Stomach (tissue), 19 donors: ENCODE measurements around the gene HNF4A. TPM values are rescaled to one million over a fixed set of nuclear protein-coding genes. Genes with fewer than 3 reads are reported as not detected.

Source experiments
- DNase-seq, 2 donors: peaks; one replicate each; pipeline versions ENCODE4 v3.0.0 to v3.0.0-alpha.2; 2013 to 2019
- H3K27ac ChIP-seq, 5 donors: fragments of 200-600 bp in 4 of 5; sonication (generic) in 4 of 5; one replicate each; pipeline ENCODE4 v1.5.1; 2013 to 2019; ENCODE audit warnings: mild to moderate bottlenecking in 1 of 5, moderate library complexity in 1 of 5
- H3K27me3 ChIP-seq, 3 donors: fragments of 200-600 bp; sonication (generic); one replicate each; pipeline ENCODE4 v1.5.1; 2017 to 2019; ENCODE audit warnings: mixed run types in 1 of 3
- H3K36me3 ChIP-seq, 4 donors: fragments of 200-600 bp; sonication (generic); 1 replicate in 3 of 4; 2 replicates in 1 of 4; pipeline ENCODE4 v1.5.1; 2016 to 2019
- H3K4me1 ChIP-seq, 4 donors: fragments of 200-600 bp; sonication (generic); one replicate each; pipeline ENCODE4 v1.5.1; 2016 to 2019
- H3K4me3 ChIP-seq, 4 donors: fragments of 200-600 bp; sonication (generic) in 3 of 4; one replicate each; pipeline ENCODE4 v1.5.1; 2016 to 2019; ENCODE audit warnings: mild to moderate bottlenecking in 1 of 4
- H3K9me3 ChIP-seq, 4 donors: fragments of 200-600 bp; sonication (generic); one replicate each; pipeline ENCODE4 v1.5.1; 2016 to 2019
- EP300 ChIP-seq: sonication (generic); formaldehyde crosslinking; IDR thresholded peaks from one replicate; pipeline ENCODE4 v1.6.1; 2017; ENCODE audit warnings: antibody characterized with exemption
- POLR2A ChIP-seq, 4 donors: fragments of 450-650 bp; IDR thresholded peaks; one replicate each; pipeline ENCODE4 v1.6.1; 2016; ENCODE audit warnings: antibody characterized with exemption in 4 of 4, control low read depth in 2 of 4, mild to moderate bottlenecking in 1 of 4, moderate library complexity in 1 of 4
- POLR2AphosphoS5 ChIP-seq, 3 donors: sonication (generic); formaldehyde crosslinking; IDR thresholded peaks; one replicate each; pipeline ENCODE4 v1.6.1; 2016; ENCODE audit warnings: antibody characterized with exemption in 3 of 3
- WGBS, 5 donors: extraction: QIAGEN DNeasy Blood & Tissue Kit in 3 of 5; methylation state at CpG; one replicate each; pipeline versions ENCODE4 v1.1.5 to v1.1.7; 2013 to 2018; 5-methylcytosine and 5-hydroxymethylcytosine counted together
- intact Hi-C: fragments of 100-400 bp; cut with DNase I; formaldehyde crosslinking; loops from one replicate; pipeline ENCODE4 v1.15.1; 2023; ENCODE audit warnings: low total_unique reads
- long read RNA-seq, 10 donors: transcript quantifications; one replicate each; lab custom pipeline, GENCODE V29; 2026
- polyA plus RNA-seq, 3 donors: library from polyadenylated mRNA; stranded (reverse); fragments of 200-250 nt; gene quantifications; one replicate each; pipeline ENCODE4 v1.2.3, GENCODE V29; 2013
- total RNA-seq, 5 donors: library from RNA; depleted of rRNA; stranded (reverse); fragments of >200 nt; gene quantifications; one replicate each; pipeline versions ENCODE4 v1.1.0 to v1.2.3, GENCODE V29; 2014 to 2016
- TF ChIP-seq, protein P1 (sequence below), 7 experiments: fragments of 450-650 bp in 4 of 7; fragments of 200-600 bp in 3 of 7; sonication (generic) in 3 of 7; IDR thresholded peaks; one replicate each; pipeline ENCODE4 v1.5.1; 2016 to 2019; ENCODE audit warnings: antibody characterized with exemption in 7 of 7, control low read depth in 2 of 7, mild to moderate bottlenecking in 1 of 7
- donor health status: healthy with polysubstance abuse.
- donor health status: Bipolar disorder and iron deficiency.
- donor health status: healthy.

Gene HNF4A
- total RNA-seq (10 to 100 TPM; 10.3 to 64.8 (median 33.5) TPM), polyA plus RNA-seq (10 to 100 TPM in 1 of 3 donors, 1 to 10 TPM in 2; 1.3 to 18.5 (median 9.2) TPM)
- long read RNA-seq, donor 1, full-length matches to known transcripts = 3 of 3 reads
- long read RNA-seq, donor 1, partial matches to known transcripts = 0 of 3 reads
- long read RNA-seq, donor 1, other reads (novel, unspliced or antisense) = 0 of 3 reads
- long read RNA-seq, donor 2, full-length matches to known transcripts = 13 of 13 reads
- long read RNA-seq, donor 2, partial matches to known transcripts = 0 of 13 reads
- long read RNA-seq, donor 2, other reads (novel, unspliced or antisense) = 0 of 13 reads
- long read RNA-seq, donor 3, partial matches to known transcripts = 9 of 11 reads
- long read RNA-seq, donor 3, other reads (novel, unspliced or antisense) = 0 of 11 reads
- long read RNA-seq, donor 4, partial matches to known transcripts = 0 of 1 reads
- long read RNA-seq, donor 4, other reads (novel, unspliced or antisense) = 0 of 1 reads
- long read RNA-seq, donor 5, partial matches to known transcripts = 0 of 3 reads
- long read RNA-seq, donor 5, other reads (novel, unspliced or antisense) = 0 of 3 reads
- long read RNA-seq, donor 6, transcript HNF4A-202 (10 exons, 1,470 nt) = major isoform, 5 of 7 reads
- long read RNA-seq, donor 6, partial matches to known transcripts = 0 of 7 reads
- long read RNA-seq, donor 6, other reads (novel, unspliced or antisense) = 0 of 7 reads
- long read RNA-seq, donor 7, full-length matches to known transcripts = 9 of 19 reads
- long read RNA-seq, donor 7, partial matches to known transcripts = 10 of 19 reads
- long read RNA-seq, donor 7, other reads (novel, unspliced or antisense) = 0 of 19 reads
- long read RNA-seq, donor 8, full-length matches to known transcripts = 6 of 6 reads
- long read RNA-seq, donor 8, partial matches to known transcripts = 0 of 6 reads
- long read RNA-seq, donor 8, other reads (novel, unspliced or antisense) = 0 of 6 reads
- long read RNA-seq, donor 9, partial matches to known transcripts = 0 of 1 reads
- long read RNA-seq, donor 9, other reads (novel, unspliced or antisense) = 0 of 1 reads
- long read RNA-seq, donor 10, full-length matches to known transcripts = 8 of 8 reads
- long read RNA-seq, donor 10, partial matches to known transcripts = 0 of 8 reads
- long read RNA-seq, donor 10, other reads (novel, unspliced or antisense) = 0 of 8 reads

DNA sequence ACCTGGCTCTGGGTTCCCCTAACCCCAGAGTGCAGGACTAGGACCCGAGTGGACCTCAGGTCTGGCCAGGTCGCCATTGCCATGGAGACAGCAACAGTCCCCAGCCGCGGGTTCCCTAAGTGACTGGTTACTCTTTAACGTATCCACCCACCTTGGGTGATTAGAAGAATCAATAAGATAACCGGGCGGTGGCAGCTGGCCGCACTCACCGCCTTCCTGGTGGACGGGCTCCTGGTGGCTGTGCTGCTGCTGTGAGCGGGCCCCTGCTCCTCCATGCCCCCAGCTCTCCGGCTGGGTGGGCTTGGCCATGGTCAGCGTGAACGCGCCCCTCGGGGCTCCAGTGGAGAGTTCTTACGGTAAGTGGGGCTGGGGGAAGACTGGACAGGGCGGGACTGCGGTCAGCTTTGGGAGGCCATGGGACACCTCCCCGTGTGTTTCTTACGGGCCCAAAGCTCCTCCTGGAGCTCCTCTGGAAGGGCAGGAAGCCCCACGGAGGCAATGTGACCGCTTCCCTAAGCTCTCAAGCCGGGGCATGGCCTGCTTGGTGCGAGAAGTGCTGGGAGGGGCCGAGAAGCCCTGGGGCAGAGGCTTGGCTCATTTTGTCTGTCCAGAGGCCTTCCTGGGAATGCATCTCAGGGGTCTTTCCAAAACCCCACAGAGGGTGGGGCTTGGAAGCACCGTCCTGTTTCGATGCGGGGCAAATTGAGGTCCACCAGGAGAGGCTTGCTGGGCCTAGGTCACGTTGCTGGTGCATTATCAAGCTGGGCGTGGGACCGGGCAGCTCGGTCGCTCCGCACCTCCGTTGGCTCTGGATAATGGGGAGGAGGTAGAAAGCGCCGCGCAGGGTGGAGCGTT is at the start of gene HNF4A:
Gene HNF4A (plus strand): TSS at position 202 of the 855 bp plus-strand sequence. CDS start 106 bp downstream, at position 308.
- H3K4me3 ChIP-seq = peak within 1 kb of the TSS; percentile 41 to 59 (median 48)
- 32 to 63% (median 34%) methylated on average over 22 to 40 of the region's 40 CpGs for whole genome bisulfite sequencing, 5 donors
- TF ChIP-seq POLR2A (IDR thresholded peaks at IDR 0.05) (peak in 1 of 4 donors; percentile 33), EP300 (no peak), POLR2AphosphoS5 (IDR thresholded peaks at IDR 0.05) (peak in 2 of 3 donors; percentile 60 to 66)
- TF ChIP-seq, protein P1, sequence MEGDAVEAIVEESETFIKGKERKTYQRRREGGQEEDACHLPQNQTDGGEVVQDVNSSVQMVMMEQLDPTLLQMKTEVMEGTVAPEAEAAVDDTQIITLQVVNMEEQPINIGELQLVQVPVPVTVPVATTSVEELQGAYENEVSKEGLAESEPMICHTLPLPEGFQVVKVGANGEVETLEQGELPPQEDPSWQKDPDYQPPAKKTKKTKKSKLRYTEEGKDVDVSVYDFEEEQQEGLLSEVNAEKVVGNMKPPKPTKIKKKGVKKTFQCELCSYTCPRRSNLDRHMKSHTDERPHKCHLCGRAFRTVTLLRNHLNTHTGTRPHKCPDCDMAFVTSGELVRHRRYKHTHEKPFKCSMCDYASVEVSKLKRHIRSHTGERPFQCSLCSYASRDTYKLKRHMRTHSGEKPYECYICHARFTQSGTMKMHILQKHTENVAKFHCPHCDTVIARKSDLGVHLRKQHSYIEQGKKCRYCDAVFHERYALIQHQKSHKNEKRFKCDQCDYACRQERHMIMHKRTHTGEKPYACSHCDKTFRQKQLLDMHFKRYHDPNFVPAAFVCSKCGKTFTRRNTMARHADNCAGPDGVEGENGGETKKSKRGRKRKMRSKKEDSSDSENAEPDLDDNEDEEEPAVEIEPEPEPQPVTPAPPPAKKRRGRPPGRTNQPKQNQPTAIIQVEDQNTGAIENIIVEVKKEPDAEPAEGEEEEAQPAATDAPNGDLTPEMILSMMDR (IDR thresholded peaks at IDR 0.05) = no peak
- H3K4me1 ChIP-seq = peaks cover 5 to 14% (median 10%) of the 10 kb centered on the region in 4 donors
- no peaks in the 10 kb centered on the region for H3K36me3 ChIP-seq
- peaks cover 0 to 6% (median 0%) of the 10 kb centered on the region in 3 donors for H3K27me3 ChIP-seq
- DNase-seq = peak; percentile 85 to 91
- intact Hi-C loops = no loop called here
- H3K9me3 ChIP-seq = no peaks in the 10 kb centered on the region
- peak within 1 kb of the TSS; percentile 83 to 92 (median 91) for H3K27ac ChIP-seq

DNA sequence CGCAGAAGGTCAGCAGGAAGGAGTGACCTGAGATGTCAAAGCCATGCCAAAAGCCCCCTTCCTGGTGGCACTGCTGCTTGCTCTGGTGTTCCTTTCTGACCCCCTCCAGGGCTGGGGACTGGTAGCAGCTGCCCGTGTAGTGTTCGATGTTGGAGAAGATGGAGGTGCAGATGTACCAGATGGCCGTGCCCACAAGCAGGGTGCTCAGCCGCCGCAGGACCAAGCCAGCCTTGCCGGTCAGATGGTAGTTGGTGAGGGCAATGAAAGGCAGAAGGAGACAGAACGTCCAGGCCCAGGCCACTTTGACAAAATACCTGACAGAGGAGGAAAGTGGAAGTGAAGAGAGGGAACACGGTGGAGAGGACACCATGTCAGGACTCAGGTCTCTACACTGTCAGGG is 48.6 kb upstream of the HNF4A start:
- DNase-seq = no peak
- H3K27ac ChIP-seq = no peak overlapping the region
- H3K27me3 ChIP-seq = no peaks in the 10 kb centered on the region
- 88 to 95% (median 93%) methylated on average over 9 of the region's 9 CpGs for WGBS, 5 donors
- intact Hi-C loops = loop anchor here (5.0 kb wide), 1 partner anchor 90 kb away; no protein-coding TSS in a partner anchor
- no peaks in the 10 kb centered on the region for H3K9me3 ChIP-seq
- TF ChIP-seq POLR2AphosphoS5 (IDR thresholded peaks at IDR 0.05) (no peak), EP300 (no peak), POLR2A (IDR thresholded peaks at IDR 0.05) (no peak)
- TF ChIP-seq, protein P1 (IDR thresholded peaks at IDR 0.05) = no peak
- peaks cover 5 to 32% (median 29%) of the 10 kb centered on the region in 4 donors for H3K4me1 ChIP-seq
- H3K36me3 ChIP-seq = peaks cover 3 to 29% (median 15%) of the 10 kb centered on the region in 4 donors
- H3K4me3 ChIP-seq = no peak overlapping the region

DNA sequence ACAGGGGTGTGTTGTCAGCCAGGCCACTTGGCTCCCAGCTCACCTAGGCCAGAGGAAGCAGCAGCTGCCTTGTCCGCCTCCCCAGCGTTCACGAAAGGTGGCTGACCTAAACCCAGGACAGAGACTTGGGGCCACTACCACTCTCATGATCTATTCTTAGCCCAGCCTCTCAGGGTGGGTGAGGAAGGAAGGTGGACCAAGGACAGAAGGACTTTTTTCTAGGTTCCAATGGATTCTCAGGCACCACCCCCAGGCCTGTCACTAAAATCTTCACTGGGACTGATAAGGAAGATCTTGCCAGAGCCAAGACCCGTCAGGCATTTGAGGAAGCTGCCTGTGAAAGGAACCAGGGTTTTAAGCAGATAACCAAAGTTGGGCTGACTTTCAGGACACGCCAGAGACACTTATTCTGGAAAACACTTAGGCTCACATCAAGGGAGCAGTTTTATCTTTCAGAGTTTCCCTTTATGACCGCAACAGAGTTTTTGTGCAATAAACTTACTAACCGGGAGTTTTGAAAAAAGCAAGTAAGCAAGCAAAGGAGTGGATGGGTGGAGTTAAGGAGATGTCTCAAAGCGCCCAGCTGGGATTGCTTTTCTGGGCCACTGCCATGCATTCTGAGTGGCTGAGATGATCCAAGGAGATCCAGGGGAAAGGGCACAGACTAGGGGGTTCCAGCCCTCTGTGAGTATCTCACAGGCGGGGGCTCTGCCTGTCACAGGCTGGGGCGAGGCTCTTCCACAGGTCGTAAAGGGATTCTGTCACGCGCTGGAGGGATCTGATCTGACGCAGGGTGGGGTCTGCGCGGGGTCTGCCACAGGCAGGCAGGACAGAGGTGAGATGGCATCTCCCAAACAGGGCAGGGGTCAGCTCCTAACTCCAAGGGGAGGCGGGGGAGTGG is 45.5 kb upstream of the HNF4A start:
- TF ChIP-seq POLR2AphosphoS5 (IDR thresholded peaks at IDR 0.05) (no peak), POLR2A (IDR thresholded peaks at IDR 0.05) (no peak), EP300 (no peak)
- TF ChIP-seq, protein P1 (IDR thresholded peaks at IDR 0.05) = no peak
- intact Hi-C loops = loop anchor here (5.0 kb wide), 1 partner anchor 93 kb away; no protein-coding TSS in a partner anchor
- WGBS, 5 donors = 2 to 21% (median 14%) methylated on average over 14 to 17 of the region's 17 CpGs
- Histone ChIP-seq H3K27me3 (no peaks in the 10 kb centered on the region), H3K9me3 (no peaks in the 10 kb centered on the region), H3K4me3 (peak overlapping the region; percentile 88 to 99 (median 92)), H3K27ac (peak overlapping the region in 4 of 5 donors; percentile 73 to 87 (median 79)), H3K4me1 (peaks cover 5 to 31% (median 24%) of the 10 kb centered on the region in 4 donors), H3K36me3 (peaks cover 3 to 20% (median 15%) of the 10 kb centered on the region in 4 donors)
- DNase-seq = peak in 1 of 2 donors; percentile 47
